H1 (cell line): Measurements from ENCODE around the gene ALOX15B. TPM values are rescaled to one million over a fixed set of nuclear protein-coding genes. Genes with fewer than 3 reads are reported as not detected.

Experiments used
- CTCF ChIA-PET: fragments of 300-600 bp; sonication (Branson Sonifier 250); formaldehyde crosslinking; loops from one replicate; lab custom pipeline; 2021; ENCODE audit not compliant: partially characterized antibody; lab: Charles Lee
- POLR2A ChIA-PET: fragments of 300-600 bp; sonication (Branson Sonifier 250); formaldehyde crosslinking; loops from one replicate; lab custom pipeline; 2021; ENCODE audit warnings: inconsistent platforms; ENCODE audit not compliant: partially characterized antibody; lab: Charles Lee
- DNase-seq, 2 experiments: peaks; one replicate each; pipeline versions ENCODE4 v3.0.0 to v3.0.0-alpha.2; 2010 to 2022; ENCODE audit warnings: low spot score in 2 of 2, low read depth in 1 of 2, mixed read lengths in 1 of 2
- FAIRE-seq: peaks from 2 replicates; lab custom pipeline; 2011; peaks lifted over from hg19 to GRCh38; lab: Jason Lieb, UNC
- H2AFZ ChIP-seq: 2 replicates; pipeline ENCODE4 v1.8.1; 2012; ENCODE audit warnings: low read length, inconsistent platforms
- H2AK5ac ChIP-seq: 2 replicates; pipeline ENCODE4 v1.6.1; 2013; ENCODE audit warnings: low read depth, low read length
- H2BK120ac ChIP-seq: replicated peaks from 2 replicates; pipeline ENCODE3; 2013; ENCODE audit warnings: low read depth, low read length, inconsistent platforms
- H2BK12ac ChIP-seq: 2 replicates; pipeline ENCODE4 v1.6.1; 2013; ENCODE audit warnings: low read depth, low read length
- H2BK15ac ChIP-seq: 2 replicates; pipeline ENCODE4 v1.6.1; 2013; ENCODE audit warnings: low read length
- H2BK20ac ChIP-seq: 2 replicates; pipeline ENCODE4 v1.6.1; 2013; ENCODE audit warnings: low read length
- H2BK5ac ChIP-seq: 2 replicates; pipeline ENCODE4 v1.6.1; 2013; ENCODE audit warnings: low read depth, low read length
- H3K14ac ChIP-seq: 2 replicates; pipeline ENCODE4 v1.6.1; 2013; ENCODE audit warnings: inconsistent platforms; ENCODE audit not compliant: insufficient read length
- H3K18ac ChIP-seq: 2 replicates; pipeline ENCODE4 v1.6.1; 2013; ENCODE audit warnings: low read length; ENCODE audit errors: extremely low read depth
- H3K23ac ChIP-seq: 2 replicates; pipeline ENCODE4 v1.6.1; 2013; ENCODE audit warnings: inconsistent platforms; ENCODE audit not compliant: insufficient read length
- H3K23me2 ChIP-seq: 2 replicates; pipeline ENCODE4 v1.6.1; 2013; ENCODE audit warnings: low read depth, low read length
- H3K27ac ChIP-seq: 2 replicates; pipeline ENCODE4 v1.6.1; 2011; ENCODE audit warnings: low read depth, low read length, inconsistent platforms
- H3K27me3 ChIP-seq, 4 experiments: replicated peaks in 1 of 4; 1 replicate in 1 of 4; 2 replicates in 3 of 4; pipeline versions ENCODE4 v1.6.1 to v1.8.1; 2011 to 2013; ENCODE audit warnings: low read length in 3 of 4, mild to moderate bottlenecking in 3 of 4, inconsistent platforms in 2 of 4, mixed read lengths in 2 of 4, moderate library complexity in 1 of 4; ENCODE audit not compliant: control insufficient read depth in 3 of 4, insufficient read depth in 3 of 4; ENCODE audit errors: extremely low read depth in 1 of 4
- H3K36me3 ChIP-seq, 4 experiments: 2 replicates each; pipeline versions ENCODE4 v1.6.1 to v1.8.1; 2011 to 2013; ENCODE audit warnings: mild to moderate bottlenecking in 4 of 4, low read length in 3 of 4, moderate library complexity in 2 of 4, control low read depth in 1 of 4, inconsistent platforms in 1 of 4; ENCODE audit not compliant: insufficient read depth in 4 of 4, control insufficient read depth in 2 of 4
- H3K4ac ChIP-seq: replicated peaks from 2 replicates; pipeline ENCODE3; 2013; ENCODE audit warnings: low read length, low read depth, mixed read lengths, inconsistent platforms; ENCODE audit not compliant: insufficient read length
- H3K4me1 ChIP-seq, 4 experiments: replicated peaks in 1 of 4; 1 replicate in 1 of 4; 2 replicates in 3 of 4; pipeline versions ENCODE4 v1.6.1 to v1.8.1; 2011 to 2013; ENCODE audit warnings: low read length in 3 of 4, inconsistent platforms in 2 of 4, mixed read lengths in 1 of 4; ENCODE audit not compliant: insufficient read depth in 4 of 4, control insufficient read depth in 3 of 4
- H3K4me2 ChIP-seq, 2 experiments: 2 replicates each; pipeline versions ENCODE4 v1.6.1 to v1.8.1; 2011 to 2013; ENCODE audit warnings: low read depth in 2 of 2, low read length in 2 of 2, control low read depth in 1 of 2, inconsistent platforms in 1 of 2, mild to moderate bottlenecking in 1 of 2; ENCODE audit not compliant: insufficient read depth in 1 of 2
- H3K4me3 ChIP-seq, 4 experiments: fragments of 200-600, 300-600 bp in 1 of 4; sonication (generic), shearing (Covaris generic), sonication (Bioruptor Twin) in 1 of 4; 2 replicates each; pipeline versions ENCODE4 v1.5.1 to v1.8.1; 2011 to 2016; ENCODE audit warnings: low read length in 4 of 4, low read depth in 3 of 4, control low read depth in 2 of 4, inconsistent platforms in 2 of 4, mild to moderate bottlenecking in 2 of 4, mixed read lengths in 1 of 4, moderate library complexity in 1 of 4; ENCODE audit not compliant: insufficient read depth in 2 of 4; ENCODE audit errors: extremely low read depth in 1 of 4
- H3K56ac ChIP-seq: replicated peaks from 2 replicates; pipeline ENCODE3; 2013; ENCODE audit warnings: low read depth, mild to moderate bottlenecking, mixed read lengths, low read length, inconsistent platforms; ENCODE audit not compliant: insufficient read length
- H3K79me1 ChIP-seq: 2 replicates; pipeline ENCODE4 v1.6.1; 2013; ENCODE audit warnings: low read depth, low read length, control low read depth
- H3K79me2 ChIP-seq, 2 experiments: 2 replicates each; pipeline versions ENCODE4 v1.6.1 to v1.8.1; 2012 to 2013; ENCODE audit warnings: low read length in 2 of 2, mild to moderate bottlenecking in 2 of 2, inconsistent platforms in 1 of 2; ENCODE audit not compliant: insufficient read depth in 2 of 2, control insufficient read depth in 1 of 2
- H3K9ac ChIP-seq, 4 experiments: replicated peaks in 1 of 4; 1 replicate in 1 of 4; 2 replicates in 3 of 4; pipeline versions ENCODE4 v1.6.1 to v1.8.1; 2011 to 2013; ENCODE audit warnings: low read depth in 3 of 4, low read length in 3 of 4, control low read depth in 2 of 4, mild to moderate bottlenecking in 2 of 4, moderate library complexity in 2 of 4, inconsistent platforms in 1 of 4; ENCODE audit errors: extremely low read depth in 1 of 4
- H3K9me3 ChIP-seq, 2 experiments: 2 replicates each; pipeline versions ENCODE4 v1.6.1 to v1.8.1; 2012 to 2013; ENCODE audit warnings: mild to moderate bottlenecking in 2 of 2, moderate library complexity in 2 of 2, control low read depth in 1 of 2, inconsistent platforms in 1 of 2, low read depth in 1 of 2, low read length in 1 of 2, mixed read lengths in 1 of 2; ENCODE audit not compliant: insufficient read depth in 2 of 2
- H4K20me1 ChIP-seq, 2 experiments: replicated peaks in 1 of 2; 2 replicates each; pipeline versions ENCODE3 to v1.8.1; 2011 to 2013; ENCODE audit warnings: inconsistent platforms in 2 of 2, low read length in 2 of 2, mild to moderate bottlenecking in 1 of 2; ENCODE audit not compliant: insufficient read depth in 2 of 2, control insufficient read depth in 1 of 2
- H4K5ac ChIP-seq: 2 replicates; pipeline ENCODE4 v1.6.1; 2013; ENCODE audit warnings: low read length, low read depth, mixed read lengths, inconsistent platforms; ENCODE audit not compliant: insufficient read length
- H4K8ac ChIP-seq: 2 replicates; pipeline ENCODE4 v1.8.0; 2013; ENCODE audit warnings: mild to moderate bottlenecking, moderate library complexity, low read length, inconsistent platforms; ENCODE audit not compliant: insufficient read depth; ENCODE audit errors: extremely low read depth
- H4K91ac ChIP-seq: replicated peaks from 2 replicates; pipeline ENCODE3; 2013; ENCODE audit warnings: low read length, mixed read lengths, inconsistent platforms; ENCODE audit not compliant: insufficient read length
- CEBPB ChIP-seq: IDR thresholded peaks from 2 replicates; pipeline ENCODE4 v1.6.1; 2012; ENCODE audit warnings: low read depth, low read length
- CTCF ChIP-seq, 3 experiments: IDR thresholded peaks; 1 replicate in 2 of 3; 2 replicates in 1 of 3; pipeline versions ENCODE4 v1.5.1 to v1.6.1; 2011; ENCODE audit warnings: low read length in 3 of 3, mild to moderate bottlenecking in 3 of 3, inconsistent platforms in 2 of 3, low read depth in 1 of 3, moderate library complexity in 1 of 3; ENCODE audit not compliant: insufficient read depth in 1 of 3; ENCODE audit errors: control extremely low read depth in 1 of 3
- EGR1 ChIP-seq: IDR thresholded peaks from 2 replicates; pipeline ENCODE4 v1.6.1; 2011; ENCODE audit warnings: low read depth, low read length, borderline replicate concordance
- EP300 ChIP-seq, 2 experiments: IDR thresholded peaks; 1 replicate in 1 of 2; 2 replicates in 1 of 2; pipeline ENCODE4 v1.6.1; 2011 to 2012; ENCODE audit warnings: low read depth in 2 of 2, low read length in 2 of 2, mild to moderate bottlenecking in 2 of 2, borderline replicate concordance in 1 of 2, inconsistent platforms in 1 of 2, moderate library complexity in 1 of 2
- NRF1 ChIP-seq: IDR thresholded peaks from 2 replicates; pipeline ENCODE4 v1.6.1; 2011; ENCODE audit warnings: mild to moderate bottlenecking, low read depth, low read length, improper control_type of control experiment
- RAD21 ChIP-seq, 2 experiments: IDR thresholded peaks in 1 of 2; conservative IDR thresholded peaks in 1 of 2; 2 replicates each; pipeline ENCODE4 v1.6.1; 2011; ENCODE audit warnings: low read depth in 2 of 2, low read length in 2 of 2, improper control_type of control experiment in 1 of 2, inconsistent platforms in 1 of 2, mild to moderate bottlenecking in 1 of 2, moderate library complexity in 1 of 2
- RFX5 ChIP-seq: IDR thresholded peaks from 2 replicates; pipeline ENCODE4 v1.6.1; 2011; ENCODE audit warnings: low read depth, low read length, improper control_type of control experiment, borderline replicate concordance
- SRF ChIP-seq: IDR thresholded peaks from 2 replicates; pipeline ENCODE4 v1.6.1; 2011; ENCODE audit warnings: mild to moderate bottlenecking, low read depth, low read length, moderate library complexity
- TEAD4 ChIP-seq: IDR thresholded peaks from 2 replicates; pipeline ENCODE4 v1.6.1; 2012; ENCODE audit warnings: low read depth, low read length, inconsistent platforms, mixed read lengths
- WGBS, 2 experiments: shearing (Covaris generic) in 1 of 2; methylation state at CpG; one replicate each; pipeline versions ENCODE4 v1.1.6 to v1.1.7; 2013 to 2015; ENCODE audit warnings: low lambda C conversion rate in 2 of 2, mixed read lengths in 2 of 2, inconsistent platforms in 1 of 2, low coverage in 1 of 2, missing lambda C conversion rate in 1 of 2; ENCODE audit not compliant: insufficient replicate concordance in 2 of 2, insufficient coverage in 1 of 2, insufficient read length in 1 of 2; ENCODE audit errors: extremely low coverage in 1 of 2, missing lambda C conversion rate in 1 of 2; 5-methylcytosine and 5-hydroxymethylcytosine counted together
- polyA plus RNA-seq, 7 experiments: library from polyadenylated mRNA; depleted of rRNA in 3 of 7; stranded (reverse) in 5 of 7; unstranded in 2 of 7; fragments of >200 nt in 5 of 7; fragments of 200-250 nt in 2 of 7; gene quantifications; 1 replicate in 5 of 7; 2 replicates in 1 of 7; 4 replicates in 1 of 7; pipeline versions ENCODE4 v1.2.1 to v1.2.3, GENCODE V29; 2011 to 2013; ENCODE audit warnings: missing spikeins in 2 of 7, mixed read lengths in 2 of 7
- total RNA-seq: library from RNA; stranded (reverse); fragmentation: NEBNext Ultra II Directional; extraction: Animal tissue kit (Norgen Biotek cat#: 25700); gene quantifications from 2 replicates; pipeline ENCODE4 v1.2.1, GENCODE V29; 2021

ALOX15B gene
- total and polyA plus RNA-seq, 2 of the 8 experiments (the other 6 are each of a cell fraction or from before 2014, with no cell fraction given): 0.63 to 0.91 TPM

- ChIA-PET POLR2A (interaction anchor here (0.5 to 3.3 kb wide), 10 partner anchors 9 to 370 kb away, joined by 3 to 17 read pairs (median 3); no protein-coding TSS in a partner anchor), CTCF (interaction anchor here (0.6 to 11.6 kb wide), 40 partner anchors 13 to 317 kb away, joined by 3 to 270 read pairs (median 4); partner anchors contain the start of genes ALOX12B, ALOXE3, CTC1 and HES7)
- Histone ChIP-seq H2BK15ac (no peak overlapping the region), H3K9ac (no peak overlapping the region), H3K9me3 (no peaks in the 10 kb centered on the region), H3K4me2 (no peak overlapping the region), H3K14ac (no peak overlapping the region), H2BK12ac (no peak overlapping the region), H4K20me1 (no peaks in the 10 kb centered on the region), H4K5ac (no peak overlapping the region), H3K79me1 (no peaks in the 10 kb centered on the region), H2BK120ac (no peak overlapping the region), H3K56ac (no peak overlapping the region), H2AK5ac (no peak overlapping the region), H3K4me3 (no peak overlapping the region), H3K79me2 (no peaks in the 10 kb centered on the region), H4K8ac (no peak overlapping the region), H2BK5ac (no peak overlapping the region), H3K23ac (no peak overlapping the region), H2AFZ (no peak overlapping the region), H2BK20ac (no peak overlapping the region), H3K27ac (no peak overlapping the region), H3K36me3 (no peaks in the 10 kb centered on the region), H3K4me1 (peaks cover 5 to 22% (median 14%) of the 10 kb centered on the region in 4 experiments), H3K23me2 (peaks cover 9% of the 10 kb centered on the region; the same call in 1 of the 2 replicates), H3K4ac (no peak overlapping the region), H4K91ac (peak overlapping the region; percentile 54), H3K18ac (no peak overlapping the region), H3K27me3 (peaks cover 5 to 24% (median 24%) of the 10 kb centered on the region in 4 experiments; a peak in 5 of 7 replicates)
- WGBS, 2 experiments: 18% methylated on average over 10 of the region's 10 CpGs; no CpG with 5 or more reads in 1 of the 2 experiments
- DNase-seq (peak in 1 of 2 experiments; percentile 79), FAIRE-seq (peak; percentile 87)
- TF ChIP-seq SRF (no peak), EP300 (IDR thresholded peaks at IDR 0.05; ENCODE audit: borderline replicate concordance in 1 of 2, low read depth in 2 of 2, low read length in 2 of 2) (no peak), TEAD4 (no peak), EGR1 (no peak), CTCF (IDR thresholded peaks at IDR 0.05; ENCODE audit: control extremely low read depth in 1 of 3, insufficient read depth in 1 of 3, low read depth in 1 of 3, low read length in 3 of 3) (peak; percentile 27 to 80 (median 63)), RAD21 (IDR thresholded peaks at IDR 0.05 in 1 of 2, conservative IDR thresholded peaks at IDR 0.05 in 1 of 2; ENCODE audit: low read depth in 2 of 2, low read length in 2 of 2) (peak; percentile 91 to 94), NRF1 (no peak), CEBPB (no peak), RFX5 (no peak)
Measured at GRCh38 chr17:8060274-8060673, 21.4 kb downstream of the ALOX15B start.
